Sigmoid colon (tissue), 4 donors: ENCODE measurements around the gene GRIK5.

ENCODE experiments used
- EP300 ChIP-seq, 4 donors: sonication (generic); formaldehyde crosslinking; IDR thresholded peaks; one replicate each; pipeline ENCODE4 v1.6.1; 2017; ENCODE audit warnings: antibody characterized with exemption in 4 of 4
- POLR2A ChIP-seq, 2 donors: fragments of 450-650 bp; IDR thresholded peaks; one replicate each; pipeline ENCODE4 v1.6.1; 2016; ENCODE audit warnings: antibody characterized with exemption in 2 of 2, mild to moderate bottlenecking in 2 of 2, moderate library complexity in 2 of 2
- POLR2AphosphoS5 ChIP-seq, 4 donors: sonication (generic); formaldehyde crosslinking; IDR thresholded peaks; one replicate each; pipeline ENCODE4 v1.6.1; 2017; ENCODE audit warnings: antibody characterized with exemption in 4 of 4
- TF ChIP-seq, protein P1 (sequence below), 4 experiments: fragments of 450-650 bp in 3 of 4; fragments of 200-600 bp in 1 of 4; IDR thresholded peaks; one replicate each; pipeline ENCODE4 v1.5.1; 2016 to 2019; ENCODE audit warnings: antibody characterized with exemption in 4 of 4, mild to moderate bottlenecking in 3 of 4, moderate library complexity in 2 of 4

- TF ChIP-seq, protein P1, sequence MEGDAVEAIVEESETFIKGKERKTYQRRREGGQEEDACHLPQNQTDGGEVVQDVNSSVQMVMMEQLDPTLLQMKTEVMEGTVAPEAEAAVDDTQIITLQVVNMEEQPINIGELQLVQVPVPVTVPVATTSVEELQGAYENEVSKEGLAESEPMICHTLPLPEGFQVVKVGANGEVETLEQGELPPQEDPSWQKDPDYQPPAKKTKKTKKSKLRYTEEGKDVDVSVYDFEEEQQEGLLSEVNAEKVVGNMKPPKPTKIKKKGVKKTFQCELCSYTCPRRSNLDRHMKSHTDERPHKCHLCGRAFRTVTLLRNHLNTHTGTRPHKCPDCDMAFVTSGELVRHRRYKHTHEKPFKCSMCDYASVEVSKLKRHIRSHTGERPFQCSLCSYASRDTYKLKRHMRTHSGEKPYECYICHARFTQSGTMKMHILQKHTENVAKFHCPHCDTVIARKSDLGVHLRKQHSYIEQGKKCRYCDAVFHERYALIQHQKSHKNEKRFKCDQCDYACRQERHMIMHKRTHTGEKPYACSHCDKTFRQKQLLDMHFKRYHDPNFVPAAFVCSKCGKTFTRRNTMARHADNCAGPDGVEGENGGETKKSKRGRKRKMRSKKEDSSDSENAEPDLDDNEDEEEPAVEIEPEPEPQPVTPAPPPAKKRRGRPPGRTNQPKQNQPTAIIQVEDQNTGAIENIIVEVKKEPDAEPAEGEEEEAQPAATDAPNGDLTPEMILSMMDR (IDR thresholded peaks at IDR 0.05), result no peak
- TF ChIP-seq POLR2AphosphoS5 (IDR thresholded peaks at IDR 0.05) (no peak), POLR2A (IDR thresholded peaks at IDR 0.05) (no peak), EP300 (IDR thresholded peaks at IDR 0.05) (no peak)
Observed at GRCh38 chr19:42005504-42005903, 64.5 kb downstream of the GRIK5 start.
